Osteoblast (primary cell): ENCODE measurements around the gene PFDN4. TPM values are rescaled to one million over a fixed set of nuclear protein-coding genes. Genes with fewer than 3 reads are reported as not detected.

Experiments used
- DNase-seq: peaks from one replicate; pipeline ENCODE4 v3.0.0; 2011; ENCODE audit warnings: low spot score, mixed read lengths; ENCODE audit not compliant: insufficient read length; ENCODE audit errors: missing footprints
- H2AFZ ChIP-seq: 2 replicates; pipeline ENCODE4 v1.6.0; 2011; ENCODE audit warnings: mild to moderate bottlenecking, low read length
- H3K27ac ChIP-seq: 2 replicates; pipeline ENCODE4 v1.5.1; 2011; ENCODE audit warnings: mild to moderate bottlenecking, low read depth, low read length, moderate library complexity
- H3K27me3 ChIP-seq: 2 replicates; pipeline ENCODE4 v1.6.0; 2012; ENCODE audit warnings: mild to moderate bottlenecking, control low read depth, inconsistent platforms, low read length, moderate library complexity; ENCODE audit not compliant: insufficient read depth
- H3K36me3 ChIP-seq: 2 replicates; pipeline ENCODE4 v1.5.1; 2011; ENCODE audit warnings: mild to moderate bottlenecking, low read length, control low read depth, moderate library complexity; ENCODE audit not compliant: insufficient read depth
- H3K4me1 ChIP-seq: 2 replicates; pipeline ENCODE4 v1.5.1; 2011; ENCODE audit warnings: mild to moderate bottlenecking, low read length, control low read depth, moderate library complexity; ENCODE audit not compliant: insufficient read depth
- H3K4me2 ChIP-seq: 2 replicates; pipeline ENCODE4 v1.6.0; 2011; ENCODE audit warnings: mild to moderate bottlenecking, low read length; ENCODE audit not compliant: insufficient read depth
- H3K4me3 ChIP-seq: fragments of 200-600 bp; sonication (generic); 3 replicates; pipeline ENCODE4 v1.5.1; 2012; ENCODE audit warnings: mild to moderate bottlenecking, low read length, inconsistent platforms; ENCODE audit not compliant: insufficient read depth
- H3K79me2 ChIP-seq: 2 replicates; pipeline ENCODE4 v1.6.0; 2012; ENCODE audit warnings: mild to moderate bottlenecking, low read length, control low read depth, inconsistent platforms; ENCODE audit not compliant: insufficient read depth
- H3K9me3 ChIP-seq: 2 replicates; pipeline ENCODE4 v1.5.1; 2011; ENCODE audit warnings: low read depth, low read length, control low read depth
- H4K20me1 ChIP-seq: 2 replicates; pipeline ENCODE4 v1.6.0; 2012; ENCODE audit warnings: mild to moderate bottlenecking, low read length, control low read depth; ENCODE audit not compliant: insufficient read depth
- CTCF ChIP-seq: IDR thresholded peaks from 2 replicates; pipeline ENCODE4 v1.5.1; 2011; ENCODE audit warnings: mild to moderate bottlenecking, low read depth, low read length, moderate library complexity; ENCODE audit errors: extremely low read depth
- total RNA-seq: library from RNA; depleted of rRNA; stranded (reverse); fragments of >200 nt; gene quantifications from 2 replicates; pipeline ENCODE4 v1.2.3, GENCODE V29; 2012

PFDN4 gene
- total RNA-seq, 1 donor, result 93.0 TPM

GRCh38 chr20:54250691-54251090, 42.8 kb downstream of the PFDN4 start:
- no peak for TF ChIP-seq CTCF
- Histone ChIP-seq H3K4me1 (peaks cover 11% of the 10 kb centered on the region), H3K79me2 (no peaks in the 10 kb centered on the region), H3K4me3 (no peak overlapping the region), H2AFZ (no peak overlapping the region), H3K27me3 (no peaks in the 10 kb centered on the region), H4K20me1 (no peaks in the 10 kb centered on the region), H3K27ac (no peak overlapping the region), H3K4me2 (no peak overlapping the region), H3K36me3 (no peaks in the 10 kb centered on the region), H3K9me3 (no peaks in the 10 kb centered on the region)
- peak; percentile 81 for DNase-seq

- Histone ChIP-seq H2AFZ (no peak overlapping the region), H3K9me3 (no peaks in the 10 kb centered on the region), H3K4me3 (no peak overlapping the region), H3K36me3 (no peaks in the 10 kb centered on the region), H3K79me2 (no peaks in the 10 kb centered on the region), H4K20me1 (no peaks in the 10 kb centered on the region), H3K27ac (no peak overlapping the region), H3K27me3 (no peaks in the 10 kb centered on the region), H3K4me1 (peaks cover 15% of the 10 kb centered on the region), H3K4me2 (no peak overlapping the region)
- peak; percentile 52 for DNase-seq
- no peak for TF ChIP-seq CTCF
Measured at GRCh38 chr20:54251096-54251495, 43.2 kb downstream of the PFDN4 start.

GRCh38 chr20:54254596-54254995, 46.7 kb downstream of the PFDN4 start:
- H4K20me1 ChIP-seq, result no peaks in the 10 kb centered on the region
- peaks cover 31% of the 10 kb centered on the region for H3K4me1 ChIP-seq
- H3K36me3 ChIP-seq, result no peaks in the 10 kb centered on the region
- H3K4me2 ChIP-seq, result peak overlapping the region; percentile 56
- H3K4me3 ChIP-seq, result no peak overlapping the region
- TF ChIP-seq CTCF, result no peak
- H3K9me3 ChIP-seq, result no peaks in the 10 kb centered on the region
- no peaks in the 10 kb centered on the region for H3K79me2 ChIP-seq
- no peak for DNase-seq
- H3K27me3 ChIP-seq, result no peaks in the 10 kb centered on the region
- H2AFZ ChIP-seq, result no peak overlapping the region
- peak overlapping the region; percentile 75 for H3K27ac ChIP-seq

GRCh38 chr20:54255157-54255556, 47.3 kb downstream of the PFDN4 start:
- Histone ChIP-seq H3K4me2 (peak overlapping the region; percentile 56), H3K4me1 (peaks cover 31% of the 10 kb centered on the region), H3K79me2 (no peaks in the 10 kb centered on the region), H3K27ac (peak overlapping the region; percentile 75), H3K36me3 (no peaks in the 10 kb centered on the region), H3K9me3 (no peaks in the 10 kb centered on the region), H2AFZ (no peak overlapping the region), H3K4me3 (no peak overlapping the region), H4K20me1 (no peaks in the 10 kb centered on the region), H3K27me3 (no peaks in the 10 kb centered on the region)
- no peak for TF ChIP-seq CTCF
- peak; percentile 44 for DNase-seq
